SK-N-SH (cell line): ENCODE data around the gene BTG4. TPM values are rescaled to one million over a fixed set of nuclear protein-coding genes. Genes with fewer than 3 reads are reported as not detected.
A peak's percentile ranks its signal among the peaks of the same experiment; 100 is the strongest.

Source experiments
- CTCF ChIA-PET: fragments of 300-600, 350-600 bp; formaldehyde crosslinking; extraction: SDS; loops from one replicate; lab custom pipeline; 2021; lab: Yijun Ruan, JAX
- POLR2A ChIA-PET: fragments of 350-600 bp; sonication (Branson Sonifier 250); formaldehyde crosslinking; extraction: SDS; loops from one replicate; lab custom pipeline; 2020; ENCODE audit warnings: antibody characterized with exemption, inconsistent platforms; lab: Yijun Ruan, JAX
- DNase-seq: peaks from one replicate; pipeline ENCODE4 v3.0.0; 2012
- H2AFZ ChIP-seq: fragments of 200-600 bp; sonication (generic); 2 replicates; pipeline ENCODE4 v1.8.1; 2016; ENCODE audit warnings: antibody characterized with exemption, mild to moderate bottlenecking, low read depth
- H3F3A ChIP-seq: fragments of 200-600 bp; sonication (generic); replicated peaks from 2 replicates; pipeline ENCODE3; 2016; ENCODE audit warnings: antibody characterized with exemption, mild to moderate bottlenecking; ENCODE audit not compliant: insufficient read depth
- H3K27ac ChIP-seq, 2 experiments: fragments of 200-500 bp in 1 of 2; fragments of 200-600 bp in 1 of 2; sonication (Bioruptor generic) in 1 of 2; sonication (generic), shearing (Covaris generic) in 1 of 2; 2 replicates each; pipeline versions ENCODE4 v1.5.1 to v1.6.1; 2014 to 2016; ENCODE audit warnings: low read depth in 2 of 2, inconsistent platforms in 1 of 2, low read length in 1 of 2, mild to moderate bottlenecking in 1 of 2, mixed read lengths in 1 of 2
- H3K27me3 ChIP-seq: fragments of 200-600 bp; sonication (generic), shearing (Covaris generic); 2 replicates; pipeline ENCODE4 v1.6.1; 2016; ENCODE audit warnings: mixed run types; ENCODE audit not compliant: insufficient read depth
- H3K36me3 ChIP-seq, 2 experiments: fragments of 200-500 bp in 1 of 2; fragments of 200-600 bp in 1 of 2; sonication (Bioruptor generic) in 1 of 2; sonication (generic) in 1 of 2; replicated peaks in 1 of 2; 2 replicates each; pipeline versions ENCODE3 to v1.5.1; 2014 to 2016; ENCODE audit warnings: low read length in 1 of 2, mild to moderate bottlenecking in 1 of 2; ENCODE audit not compliant: insufficient read depth in 2 of 2, control insufficient read depth in 1 of 2
- H3K4me1 ChIP-seq, 2 experiments: fragments of 200-500 bp in 1 of 2; fragments of 200-600 bp in 1 of 2; sonication (Bioruptor generic) in 1 of 2; sonication (generic), shearing (Covaris generic) in 1 of 2; 2 replicates each; pipeline versions ENCODE4 v1.5.1 to v1.6.1; 2014 to 2016; ENCODE audit warnings: low read depth in 1 of 2, low read length in 1 of 2, mixed run types in 1 of 2; ENCODE audit not compliant: insufficient read depth in 2 of 2, control insufficient read depth in 1 of 2
- H3K4me2 ChIP-seq: fragments of 200-600 bp; sonication (generic), shearing (Covaris generic); 2 replicates; pipeline ENCODE4 v1.6.1; 2017; ENCODE audit warnings: mixed run types
- H3K4me3 ChIP-seq, 2 experiments: fragments of 200-500 bp in 1 of 2; fragments of 200-600 bp in 1 of 2; sonication (Bioruptor generic) in 1 of 2; sonication (generic), shearing (Covaris generic) in 1 of 2; 2 replicates each; pipeline versions ENCODE4 v1.5.1 to v1.8.1; 2014 to 2016; ENCODE audit warnings: low read depth in 2 of 2, inconsistent platforms in 1 of 2, low read length in 1 of 2, mild to moderate bottlenecking in 1 of 2, mixed read lengths in 1 of 2, moderate library complexity in 1 of 2
- H3K79me2 ChIP-seq: fragments of 200-600 bp; sonication (generic); 2 replicates; pipeline ENCODE4 v1.8.1; 2017; ENCODE audit warnings: mild to moderate bottlenecking; ENCODE audit not compliant: insufficient read depth
- H3K9ac ChIP-seq: fragments of 200-600 bp; sonication (generic); 2 replicates; pipeline ENCODE4 v1.6.1; 2017; ENCODE audit warnings: mixed run types
- H3K9me2 ChIP-seq: fragments of 200-600 bp; sonication (generic); 2 replicates; pipeline ENCODE4 v1.6.1; 2017; ENCODE audit warnings: mixed run types
- H3K9me3 ChIP-seq: fragments of 200-600 bp; sonication (generic); 2 replicates; pipeline ENCODE4 v1.6.1; 2017; ENCODE audit warnings: mixed run types, mild to moderate bottlenecking, moderate library complexity
- H4K20me1 ChIP-seq: fragments of 200-600 bp; sonication (generic); 2 replicates; pipeline ENCODE4 v1.6.1; 2017; ENCODE audit warnings: mild to moderate bottlenecking, mixed run types; ENCODE audit not compliant: insufficient read depth
- CHD2 ChIP-seq: fragments of 150-350 bp; IDR thresholded peaks from 2 replicates; pipeline ENCODE4 v1.6.1; 2018; ENCODE audit warnings: low read length; ENCODE audit not compliant: partially characterized antibody
- ELF1 ChIP-seq: IDR thresholded peaks from 2 replicates; pipeline ENCODE4 v1.4.0; 2012
- EZH2phosphoT487 ChIP-seq: fragments of 200-600 bp; sonication (generic); IDR thresholded peaks from 2 replicates; pipeline ENCODE4 v1.6.1; 2017; ENCODE audit warnings: low read depth, mixed run types, mild to moderate bottlenecking, antibody characterized with exemption, moderate library complexity, borderline replicate concordance
- GABPA ChIP-seq: IDR thresholded peaks from 2 replicates; pipeline ENCODE4 v1.4.0; 2012; ENCODE audit warnings: low read depth, mild to moderate bottlenecking
- MEF2A ChIP-seq: IDR thresholded peaks from 2 replicates; pipeline ENCODE4 v1.4.0; 2012; ENCODE audit warnings: low read depth, borderline replicate concordance
- POLR2AphosphoS5 ChIP-seq: IDR thresholded peaks from 2 replicates; pipeline ENCODE4 v1.6.1; 2012; ENCODE audit warnings: low read depth, low read length
- RAD21 ChIP-seq: IDR thresholded peaks from 2 replicates; pipeline ENCODE4 v1.6.1; 2012; ENCODE audit warnings: mild to moderate bottlenecking, low read length
- RFX5 ChIP-seq: IDR thresholded peaks from 2 replicates; pipeline ENCODE4 v1.6.1; 2012; ENCODE audit warnings: mild to moderate bottlenecking, improper control_type of control experiment, low read length
- TAF1 ChIP-seq: IDR thresholded peaks from 2 replicates; pipeline ENCODE4 v1.6.1; 2012; ENCODE audit warnings: low read depth, mild to moderate bottlenecking, low read length, moderate library complexity, borderline replicate concordance
- TCF12 ChIP-seq: IDR thresholded peaks from 2 replicates; pipeline ENCODE4 v1.4.0; 2012
- TEAD4 ChIP-seq: IDR thresholded peaks from 2 replicates; pipeline ENCODE4 v1.4.0; 2012; ENCODE audit warnings: mild to moderate bottlenecking, borderline replicate concordance; ENCODE audit not compliant: insufficient read depth
- YY1 ChIP-seq: IDR thresholded peaks from 2 replicates; pipeline ENCODE4 v1.4.0; 2012; ENCODE audit warnings: low read depth, mild to moderate bottlenecking
- WGBS: methylation state at CpG from one replicate; pipeline ENCODE4 v1.1.6; 2017; ENCODE audit warnings: low lambda C conversion rate; 5-methylcytosine and 5-hydroxymethylcytosine counted together
- polyA plus RNA-seq, 3 experiments: library from polyadenylated mRNA; depleted of rRNA; stranded (reverse); fragments of >200 nt; gene quantifications; 2 replicates each; pipeline ENCODE4 v1.2.3, GENCODE V29; 2012
- TF ChIP-seq, protein P1 (sequence below): IDR thresholded peaks from 2 replicates; pipeline ENCODE4 v1.4.0; 2012; ENCODE audit warnings: low read depth, borderline replicate concordance
- TF ChIP-seq, protein P2 (sequence below): IDR thresholded peaks from 2 replicates; pipeline ENCODE4 v1.6.1; 2012; ENCODE audit warnings: mild to moderate bottlenecking, low read depth, low read length, moderate library complexity
- TF ChIP-seq, protein P3 (sequence below): IDR thresholded peaks from 2 replicates; pipeline ENCODE4; 2012
- TF ChIP-seq, protein P4 (sequence below): fragments of 150-350 bp; IDR thresholded peaks from 2 replicates; pipeline ENCODE4 v1.6.1; 2017; ENCODE audit warnings: antibody characterized with exemption, low read length, low read depth, borderline replicate concordance
- TF ChIP-seq, protein P5 (sequence below): IDR thresholded peaks from 2 replicates; pipeline ENCODE4 v1.4.0; 2012; ENCODE audit warnings: low read depth, borderline replicate concordance
- TF ChIP-seq, protein P6 (sequence below): fragments of 150-350 bp; IDR thresholded peaks from 2 replicates; pipeline ENCODE4 v1.6.1; 2016; ENCODE audit warnings: mild to moderate bottlenecking, low read depth, low read length

BTG4 gene
- polyA plus RNA-seq, 1 of the 3 experiments (the other 2 are of a cell fraction) = 0.26 TPM

DNA sequence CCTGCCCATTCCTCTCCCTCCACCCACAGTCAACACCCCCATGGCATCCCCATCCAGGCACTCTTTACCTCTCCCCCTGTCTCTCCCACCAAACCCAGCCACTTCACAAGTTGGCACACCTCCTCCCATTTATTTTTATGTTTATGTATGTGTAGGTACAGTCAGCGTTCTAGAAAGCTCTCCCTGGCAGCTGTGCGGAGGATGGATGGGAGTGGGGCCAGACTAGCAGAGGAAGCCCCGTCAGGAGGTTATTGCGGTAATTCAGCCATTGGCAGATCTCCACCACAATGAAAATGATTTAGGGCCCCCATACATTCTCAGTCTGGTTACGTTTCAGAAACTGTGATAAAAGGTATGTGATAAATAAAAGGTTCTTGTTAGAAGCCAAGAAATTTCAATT lies 51.3 kb downstream of the BTG4 start:
- CTCF ChIA-PET = interaction anchor here (0.8 to 1.7 kb wide), 7 partner anchors 9 to 178 kb away, joined by 3 to 5 read pairs (median 4); no protein-coding TSS in a partner anchor
- Histone ChIP-seq H2AFZ (no peak overlapping the region), H3K79me2 (no peaks in the 10 kb centered on the region), H3F3A (no peaks in the 10 kb centered on the region), H4K20me1 (no peaks in the 10 kb centered on the region), H3K9me2 (no peaks in the 10 kb centered on the region), H3K9me3 (no peaks in the 10 kb centered on the region), H3K36me3 (no peaks in the 10 kb centered on the region), H3K4me3 (no peak overlapping the region), H3K9ac (no peak overlapping the region), H3K4me2 (no peak overlapping the region), H3K4me1 (peaks cover 0 to 4% of the 10 kb centered on the region in 2 experiments; a peak in 1 of 4 replicates), H3K27ac (no peak overlapping the region), H3K27me3 (no peaks in the 10 kb centered on the region)
- 84% methylated on average over 5 of the region's 5 CpGs for WGBS
- DNase-seq = peak; percentile 1
- POLR2A ChIA-PET = no interaction called here
- TF ChIP-seq EZH2phosphoT487 (no peak), TAF1 (no peak), GABPA (no peak), ELF1 (no peak), MEF2A (no peak), RFX5 (no peak), POLR2AphosphoS5 (no peak), TEAD4 (no peak), RAD21 (no peak), CHD2 (no peak), TCF12 (no peak), YY1 (no peak)
- TF ChIP-seq, protein P1, sequence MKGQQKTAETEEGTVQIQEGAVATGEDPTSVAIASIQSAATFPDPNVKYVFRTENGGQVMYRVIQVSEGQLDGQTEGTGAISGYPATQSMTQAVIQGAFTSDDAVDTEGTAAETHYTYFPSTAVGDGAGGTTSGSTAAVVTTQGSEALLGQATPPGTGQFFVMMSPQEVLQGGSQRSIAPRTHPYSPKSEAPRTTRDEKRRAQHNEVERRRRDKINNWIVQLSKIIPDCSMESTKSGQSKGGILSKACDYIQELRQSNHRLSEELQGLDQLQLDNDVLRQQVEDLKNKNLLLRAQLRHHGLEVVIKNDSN = no peak
- TF ChIP-seq, protein P2, sequence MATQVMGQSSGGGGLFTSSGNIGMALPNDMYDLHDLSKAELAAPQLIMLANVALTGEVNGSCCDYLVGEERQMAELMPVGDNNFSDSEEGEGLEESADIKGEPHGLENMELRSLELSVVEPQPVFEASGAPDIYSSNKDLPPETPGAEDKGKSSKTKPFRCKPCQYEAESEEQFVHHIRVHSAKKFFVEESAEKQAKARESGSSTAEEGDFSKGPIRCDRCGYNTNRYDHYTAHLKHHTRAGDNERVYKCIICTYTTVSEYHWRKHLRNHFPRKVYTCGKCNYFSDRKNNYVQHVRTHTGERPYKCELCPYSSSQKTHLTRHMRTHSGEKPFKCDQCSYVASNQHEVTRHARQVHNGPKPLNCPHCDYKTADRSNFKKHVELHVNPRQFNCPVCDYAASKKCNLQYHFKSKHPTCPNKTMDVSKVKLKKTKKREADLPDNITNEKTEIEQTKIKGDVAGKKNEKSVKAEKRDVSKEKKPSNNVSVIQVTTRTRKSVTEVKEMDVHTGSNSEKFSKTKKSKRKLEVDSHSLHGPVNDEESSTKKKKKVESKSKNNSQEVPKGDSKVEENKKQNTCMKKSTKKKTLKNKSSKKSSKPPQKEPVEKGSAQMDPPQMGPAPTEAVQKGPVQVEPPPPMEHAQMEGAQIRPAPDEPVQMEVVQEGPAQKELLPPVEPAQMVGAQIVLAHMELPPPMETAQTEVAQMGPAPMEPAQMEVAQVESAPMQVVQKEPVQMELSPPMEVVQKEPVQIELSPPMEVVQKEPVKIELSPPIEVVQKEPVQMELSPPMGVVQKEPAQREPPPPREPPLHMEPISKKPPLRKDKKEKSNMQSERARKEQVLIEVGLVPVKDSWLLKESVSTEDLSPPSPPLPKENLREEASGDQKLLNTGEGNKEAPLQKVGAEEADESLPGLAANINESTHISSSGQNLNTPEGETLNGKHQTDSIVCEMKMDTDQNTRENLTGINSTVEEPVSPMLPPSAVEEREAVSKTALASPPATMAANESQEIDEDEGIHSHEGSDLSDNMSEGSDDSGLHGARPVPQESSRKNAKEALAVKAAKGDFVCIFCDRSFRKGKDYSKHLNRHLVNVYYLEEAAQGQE = no peak
- TF ChIP-seq, protein P3, sequence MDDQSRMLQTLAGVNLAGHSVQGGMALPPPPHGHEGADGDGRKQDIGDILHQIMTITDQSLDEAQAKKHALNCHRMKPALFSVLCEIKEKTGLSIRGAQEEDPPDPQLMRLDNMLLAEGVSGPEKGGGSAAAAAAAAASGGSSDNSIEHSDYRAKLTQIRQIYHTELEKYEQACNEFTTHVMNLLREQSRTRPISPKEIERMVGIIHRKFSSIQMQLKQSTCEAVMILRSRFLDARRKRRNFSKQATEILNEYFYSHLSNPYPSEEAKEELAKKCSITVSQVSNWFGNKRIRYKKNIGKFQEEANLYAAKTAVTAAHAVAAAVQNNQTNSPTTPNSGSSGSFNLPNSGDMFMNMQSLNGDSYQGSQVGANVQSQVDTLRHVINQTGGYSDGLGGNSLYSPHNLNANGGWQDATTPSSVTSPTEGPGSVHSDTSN = no peak
- TF ChIP-seq, protein P4, sequence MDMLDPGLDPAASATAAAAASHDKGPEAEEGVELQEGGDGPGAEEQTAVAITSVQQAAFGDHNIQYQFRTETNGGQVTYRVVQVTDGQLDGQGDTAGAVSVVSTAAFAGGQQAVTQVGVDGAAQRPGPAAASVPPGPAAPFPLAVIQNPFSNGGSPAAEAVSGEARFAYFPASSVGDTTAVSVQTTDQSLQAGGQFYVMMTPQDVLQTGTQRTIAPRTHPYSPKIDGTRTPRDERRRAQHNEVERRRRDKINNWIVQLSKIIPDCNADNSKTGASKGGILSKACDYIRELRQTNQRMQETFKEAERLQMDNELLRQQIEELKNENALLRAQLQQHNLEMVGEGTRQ = no peak
- TF ChIP-seq, protein P5, sequence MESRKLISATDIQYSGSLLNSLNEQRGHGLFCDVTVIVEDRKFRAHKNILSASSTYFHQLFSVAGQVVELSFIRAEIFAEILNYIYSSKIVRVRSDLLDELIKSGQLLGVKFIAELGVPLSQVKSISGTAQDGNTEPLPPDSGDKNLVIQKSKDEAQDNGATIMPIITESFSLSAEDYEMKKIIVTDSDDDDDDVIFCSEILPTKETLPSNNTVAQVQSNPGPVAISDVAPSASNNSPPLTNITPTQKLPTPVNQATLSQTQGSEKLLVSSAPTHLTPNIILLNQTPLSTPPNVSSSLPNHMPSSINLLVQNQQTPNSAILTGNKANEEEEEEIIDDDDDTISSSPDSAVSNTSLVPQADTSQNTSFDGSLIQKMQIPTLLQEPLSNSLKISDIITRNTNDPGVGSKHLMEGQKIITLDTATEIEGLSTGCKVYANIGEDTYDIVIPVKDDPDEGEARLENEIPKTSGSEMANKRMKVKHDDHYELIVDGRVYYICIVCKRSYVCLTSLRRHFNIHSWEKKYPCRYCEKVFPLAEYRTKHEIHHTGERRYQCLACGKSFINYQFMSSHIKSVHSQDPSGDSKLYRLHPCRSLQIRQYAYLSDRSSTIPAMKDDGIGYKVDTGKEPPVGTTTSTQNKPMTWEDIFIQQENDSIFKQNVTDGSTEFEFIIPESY = no peak
- TF ChIP-seq, protein P6, sequence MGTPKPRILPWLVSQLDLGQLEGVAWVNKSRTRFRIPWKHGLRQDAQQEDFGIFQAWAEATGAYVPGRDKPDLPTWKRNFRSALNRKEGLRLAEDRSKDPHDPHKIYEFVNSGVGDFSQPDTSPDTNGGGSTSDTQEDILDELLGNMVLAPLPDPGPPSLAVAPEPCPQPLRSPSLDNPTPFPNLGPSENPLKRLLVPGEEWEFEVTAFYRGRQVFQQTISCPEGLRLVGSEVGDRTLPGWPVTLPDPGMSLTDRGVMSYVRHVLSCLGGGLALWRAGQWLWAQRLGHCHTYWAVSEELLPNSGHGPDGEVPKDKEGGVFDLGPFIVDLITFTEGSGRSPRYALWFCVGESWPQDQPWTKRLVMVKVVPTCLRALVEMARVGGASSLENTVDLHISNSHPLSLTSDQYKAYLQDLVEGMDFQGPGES = no peak
